ENCODE results near the gene SLC26A2. TPM values are rescaled to one million over a fixed set of nuclear protein-coding genes. Genes with fewer than 3 reads are reported as not detected.

SLC26A2 gene
- total and polyA plus RNA-seq, 2 of the 8 experiments (the other 6 are each of a cell fraction or from before 2014, with no cell fraction given) = 3.7 to 11.4 TPM

- Histone ChIP-seq H4K20me1 (replicated peaks in 1 of 2; ENCODE audit: control insufficient read depth in 1 of 2, insufficient read depth in 2 of 2, low read length in 2 of 2) (no peaks in the 10 kb centered on the region), H3K36me3 (ENCODE audit: control insufficient read depth in 2 of 4, insufficient read depth in 4 of 4, low read length in 3 of 4) (no peaks in the 10 kb centered on the region), H2AFZ (ENCODE audit: low read length) (no peak overlapping the region; the same call in 1 of the 2 replicates), H3K18ac (ENCODE audit: extremely low read depth, low read length) (no peak overlapping the region), H3K9ac (replicated peaks in 1 of 4; ENCODE audit: extremely low read depth in 1 of 4, low read depth in 3 of 4, low read length in 3 of 4) (no peak overlapping the region), H3K4me3 (ENCODE audit: extremely low read depth in 1 of 4, insufficient read depth in 2 of 4, low read depth in 3 of 4, low read length in 4 of 4) (no peak overlapping the region), H3K23me2 (ENCODE audit: low read depth, low read length) (no peaks in the 10 kb centered on the region), H3K79me2 (ENCODE audit: control insufficient read depth in 1 of 2, insufficient read depth in 2 of 2, low read length in 2 of 2) (no peaks in the 10 kb centered on the region), H4K8ac (ENCODE audit: extremely low read depth, insufficient read depth, low read length) (no peak overlapping the region), H4K5ac (ENCODE audit: insufficient read length, low read depth, low read length) (no peak overlapping the region), H2BK120ac (replicated peaks; ENCODE audit: low read depth, low read length) (no peak overlapping the region), H3K4me2 (ENCODE audit: insufficient read depth in 1 of 2, low read depth in 2 of 2, low read length in 2 of 2) (no peak overlapping the region), H3K27me3 (replicated peaks in 1 of 4; ENCODE audit: control insufficient read depth in 3 of 4, extremely low read depth in 1 of 4, insufficient read depth in 3 of 4, low read length in 3 of 4) (no peaks in the 10 kb centered on the region), H3K9me3 (ENCODE audit: insufficient read depth in 2 of 2, low read depth in 1 of 2, low read length in 1 of 2) (no peaks in the 10 kb centered on the region), H2BK20ac (ENCODE audit: low read length) (no peak overlapping the region), H2BK12ac (ENCODE audit: low read depth, low read length) (no peak overlapping the region), H4K91ac (replicated peaks; ENCODE audit: insufficient read length, low read length) (no peak overlapping the region), H3K4me1 (replicated peaks in 1 of 4; ENCODE audit: control insufficient read depth in 3 of 4, insufficient read depth in 4 of 4, low read length in 3 of 4) (peaks cover 0 to 3% (median 0%) of the 10 kb centered on the region in 4 experiments; a peak in 1 of 7 replicates), H3K4ac (replicated peaks; ENCODE audit: insufficient read length, low read depth, low read length) (no peak overlapping the region), H2BK15ac (ENCODE audit: low read length) (no peak overlapping the region), H3K23ac (ENCODE audit: insufficient read length) (no peak overlapping the region), H3K56ac (replicated peaks; ENCODE audit: insufficient read length, low read depth, low read length) (no peak overlapping the region), H2BK5ac (ENCODE audit: low read depth, low read length) (no peak overlapping the region), H3K14ac (ENCODE audit: insufficient read length) (no peak overlapping the region), H2AK5ac (ENCODE audit: low read depth, low read length) (no peak overlapping the region), H3K79me1 (ENCODE audit: low read depth, low read length) (no peaks in the 10 kb centered on the region), H3K27ac (ENCODE audit: low read depth, low read length) (no peak overlapping the region)
- DNase-seq (ENCODE audit: low read depth in 1 of 2, low spot score in 2 of 2) (no peak), FAIRE-seq (no peak)
- POLR2A ChIA-PET (ENCODE audit: partially characterized antibody) = interaction anchor here (0.6 kb wide), 1 partner anchor 19 kb away, joined by 3 read pairs; no protein-coding TSS in a partner anchor
- no peak for TF ChIP-seq RNF2 (IDR thresholded peaks at IDR 0.05; ENCODE audit: borderline replicate concordance, low read depth, low read length, missing control alignments, poor library complexity, severe bottlenecking)
- TF ChIP-seq ZNF274 (IDR thresholded peaks at IDR 0.05; ENCODE audit: borderline replicate concordance, extremely low read depth, low read length) = no peak
- no peak for TF ChIP-seq BCL11A (IDR thresholded peaks at IDR 0.05; ENCODE audit: low read depth in 2 of 2, low read length in 2 of 2)
- no peak for TF ChIP-seq EZH2 (IDR thresholded peaks at IDR 0.05; ENCODE audit: low read depth, low read length, severe bottlenecking)
- no peak for TF ChIP-seq SP1 (IDR thresholded peaks at IDR 0.05; ENCODE audit: low read depth, low read length)
- TF ChIP-seq CREB1 (IDR thresholded peaks at IDR 0.05) = no peak
- CTCF ChIA-PET (ENCODE audit: partially characterized antibody) = interaction anchor here (0.9 to 1.5 kb wide), 7 partner anchors 9 to 69 kb away, joined by 3 to 5 read pairs (median 3); no protein-coding TSS in a partner anchor
- 78% methylated on average over 7 of the region's 7 CpGs; no CpG with 5 or more reads in 1 of the 2 experiments for WGBS, 2 experiments (ENCODE audit: extremely low coverage in 1 of 2, insufficient coverage in 1 of 2, insufficient read length in 1 of 2, insufficient replicate concordance in 2 of 2, low coverage in 1 of 2, low lambda C conversion rate in 2 of 2, missing lambda C conversion rate in 1 of 2)
Measured at GRCh38 chr5:149913436-149914419, 46.8 kb upstream of the SLC26A2 start.
